HG03064 (cell line): ENCODE results near the gene SBK3.
"Not testable (repeated sequence)": the region's sequence is repeated elsewhere in the genome, so short reads cannot be mapped to it uniquely, and the experiment has no call there.

Source experiments
- ATAC-seq: cut with Tn5 transposase; IDR thresholded peaks from one replicate; pipeline ENCODE4 v1.9.1; 2021; ENCODE audit warnings: low read depth; ENCODE audit not compliant: unreplicated experiment

SBK3 gene

GRCh38 chr19:55545443-55545842 lies at the start of gene SBK3:
Gene SBK3, minus strand, starts transcription at chr19:55545543. Its CDS starts 0 bp downstream, at chr19:55545543.
- ATAC-seq, result no peak

- no peak for ATAC-seq
These were observed 47.9 kb upstream of the SBK3 start for GRCh38 chr19:55593096-55593772.

- no peak for ATAC-seq
These were observed 47.2 kb upstream of the SBK3 start for GRCh38 chr19:55592391-55593090.

- ATAC-seq, result no peak
These were observed 46.2 kb upstream of the SBK3 start for GRCh38 chr19:55591555-55591954.

- ATAC-seq, result no peak
These were observed 45.3 kb upstream of the SBK3 start for GRCh38 chr19:55590617-55591016.

- no peak for ATAC-seq
These were observed 44.8 kb upstream of the SBK3 start for GRCh38 chr19:55590109-55590508.

- ATAC-seq, result no peak
These were observed 43.4 kb upstream of the SBK3 start for GRCh38 chr19:55588738-55589137.

- ATAC-seq, result peak; percentile 80
These were observed 41.8 kb upstream of the SBK3 start for GRCh38 chr19:55586976-55587668.

GRCh38 chr19:55585658-55586339 lies 40.5 kb upstream of the SBK3 start:
- no peak for ATAC-seq

- no peak for ATAC-seq
These were observed 39.5 kb upstream of the SBK3 start for GRCh38 chr19:55584871-55585270.

GRCh38 chr19:55583897-55584296 lies 38.6 kb upstream of the SBK3 start:
- not testable (repeated sequence) for ATAC-seq

GRCh38 chr19:55582284-55582683 lies 36.9 kb upstream of the SBK3 start:
- not testable (repeated sequence) for ATAC-seq

- ATAC-seq, result no peak
These were observed 36.5 kb upstream of the SBK3 start for GRCh38 chr19:55581823-55582223.

- ATAC-seq, result no peak
These were observed 35.9 kb upstream of the SBK3 start for GRCh38 chr19:55581145-55581822.

GRCh38 chr19:55580628-55581144 lies 35.3 kb upstream of the SBK3 start, which contains the start of gene ZNF579:
Gene ZNF579, minus strand, starts transcription at chr19:55580848. Its CDS starts 1,209 bp downstream, at chr19:55579639.
- no peak for ATAC-seq

- ATAC-seq, result no peak
These were observed 34.7 kb upstream of the SBK3 start for GRCh38 chr19:55579766-55580621.

- ATAC-seq, result no peak
These were observed 33.7 kb upstream of the SBK3 start for GRCh38 chr19:55578761-55579747.
